ENCODE data around the gene MCM8.

The MCM8 gene

DNA sequence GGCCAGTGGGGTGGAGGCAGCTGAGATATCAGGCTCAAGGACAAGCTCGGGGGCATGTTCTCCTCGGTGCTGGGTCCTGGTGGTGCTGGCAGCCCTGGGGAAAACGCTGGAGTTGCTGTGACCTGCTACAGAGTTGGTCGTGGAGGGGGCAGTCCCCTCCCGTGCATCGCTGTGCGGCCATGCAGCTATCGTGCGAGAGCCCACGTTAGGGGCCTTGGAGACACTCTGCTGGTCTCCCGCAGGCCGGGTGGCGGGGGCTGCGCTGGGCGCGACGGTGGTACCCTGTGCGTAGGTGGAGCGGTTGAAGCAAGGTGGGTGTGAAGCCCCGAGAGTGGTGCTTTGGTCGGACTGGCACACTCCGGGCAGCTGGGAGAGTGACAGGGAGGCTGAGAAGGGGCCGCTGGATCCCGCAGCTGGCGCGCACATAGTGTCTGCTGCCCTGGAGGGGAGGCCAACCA, 91.4 kb downstream of the MCM8 start:
- DNase-seq (ENCODE audit: low read depth): no peak

GRCh38 chr20:6044115-6044514, 93.7 kb downstream of the MCM8 start:
- no peak for DNase-seq (ENCODE audit: low read depth)

DNA sequence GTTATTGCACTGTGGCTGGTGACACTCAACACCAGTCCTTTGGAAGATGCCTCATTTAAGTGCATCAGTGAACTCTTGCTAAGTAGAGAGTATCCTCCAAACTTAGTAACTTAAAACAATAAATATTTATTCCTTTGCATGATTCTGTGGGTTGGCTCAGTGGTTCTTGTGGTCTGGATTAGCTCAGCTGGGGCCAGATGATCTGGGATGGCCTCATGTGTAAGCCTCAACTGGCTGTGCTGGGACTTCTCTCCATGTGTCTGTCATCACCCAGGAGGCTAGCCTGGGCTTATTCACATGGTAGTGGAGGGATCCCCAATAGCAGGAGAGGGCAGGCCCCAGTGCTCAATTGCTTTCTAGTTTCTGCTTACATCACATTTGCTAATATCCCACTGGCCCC, 95.1 kb downstream of the MCM8 start:
- DNase-seq (ENCODE audit: low read depth): no peak

GRCh38 chr20:6046432-6046831, 96.0 kb downstream of the MCM8 start:
- DNase-seq (ENCODE audit: low read depth): no peak

DNA sequence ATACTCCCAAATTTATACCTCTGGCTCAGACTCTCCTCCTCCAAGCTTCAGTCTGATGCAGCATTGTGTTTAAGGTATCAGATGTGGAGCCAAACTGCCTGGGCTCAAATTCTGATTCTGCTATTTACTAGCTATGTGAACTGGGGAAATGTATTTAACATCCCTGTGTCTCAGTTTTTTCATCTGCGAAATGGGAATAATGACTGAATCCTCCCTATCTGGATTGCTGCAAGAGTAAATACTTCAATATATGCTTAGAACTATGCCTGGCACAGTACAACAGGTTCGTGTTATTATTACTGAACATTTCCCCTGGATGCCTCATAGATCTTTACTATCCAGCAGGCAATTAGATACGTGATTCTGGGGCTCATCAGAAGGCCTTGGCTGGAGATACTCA, 97.9 kb downstream of the MCM8 start:
- DNase-seq (ENCODE audit: low read depth): no peak

Data from HS-5 (cell line).